GM23248 (cell line): ENCODE data around the gene C10orf90.

Experiments
- EZH2 ChIP-seq: fragments of 200-600 bp; sonication (generic); IDR thresholded peaks from 2 replicates; pipeline ENCODE4 v1.6.1; 2018; ENCODE audit warnings: antibody characterized with exemption, mild to moderate bottlenecking; ENCODE audit not compliant: insufficient read depth, poor library complexity, severe bottlenecking
- EZH2phosphoT487 ChIP-seq: fragments of 200-600 bp; sonication (generic); IDR thresholded peaks from 2 replicates; pipeline ENCODE4 v1.6.1; 2018; ENCODE audit warnings: antibody characterized with exemption, moderate library complexity, mild to moderate bottlenecking, low read depth; ENCODE audit not compliant: insufficient read depth

DNA sequence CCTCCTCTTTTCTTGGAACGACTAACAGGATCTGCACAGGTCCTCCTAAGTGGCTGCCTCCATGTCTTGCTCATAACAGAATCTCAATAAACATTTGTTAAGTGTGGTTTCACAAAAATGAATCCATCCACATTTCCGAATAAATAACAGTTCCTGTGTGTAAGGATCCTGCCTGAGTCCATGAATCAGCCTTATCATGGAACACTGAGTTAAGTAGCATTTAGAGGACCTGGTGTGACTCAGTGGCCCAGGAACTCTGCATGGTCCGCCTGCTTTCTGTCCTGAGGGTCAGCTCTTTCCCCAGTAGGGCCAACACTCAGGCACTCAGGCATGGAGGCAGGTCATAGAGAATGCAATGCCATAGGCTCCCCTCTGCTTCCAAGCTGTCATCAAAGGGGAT, 15.8 kb upstream of the C10orf90 start:
- TF ChIP-seq EZH2 = no peak
- TF ChIP-seq EZH2phosphoT487 = no peak
